HTR-8/SVneo (cell line): Measurements from ENCODE around the gene C2orf76.

Source experiments
- DNase-seq: peaks from one replicate; pipeline ENCODE4 v3.0.0; 2011; ENCODE audit warnings: low spot score, mixed read lengths; ENCODE audit not compliant: insufficient read length
- FAIRE-seq: peaks from 2 replicates; lab custom pipeline; 2011; peaks lifted over from hg19 to GRCh38; lab: Jason Lieb, UNC

The C2orf76 gene

DNA sequence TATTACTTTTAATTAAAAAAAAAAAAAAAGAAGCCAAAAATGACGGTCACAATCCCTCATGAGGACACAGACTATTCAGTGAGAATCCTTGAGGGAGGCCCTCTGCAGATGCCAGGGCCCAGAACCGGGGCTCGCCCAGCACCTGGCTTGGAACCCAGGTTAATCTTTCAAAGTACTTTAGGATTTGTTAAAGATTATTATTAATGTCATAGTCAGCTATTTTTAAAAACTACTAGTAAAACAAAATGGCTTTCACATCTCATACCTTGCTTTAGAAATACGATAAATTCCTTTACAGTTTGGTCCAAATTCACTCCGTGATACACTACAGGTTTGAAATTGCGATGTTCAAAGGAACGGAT, 27.1 kb downstream of the C2orf76 start:
- FAIRE-seq (no peak), DNase-seq (no peak)

- FAIRE-seq: no peak
- no peak for DNase-seq
Measured at GRCh38 chr2:119338826-119339561, 27.6 kb downstream of the C2orf76 start.

DNA sequence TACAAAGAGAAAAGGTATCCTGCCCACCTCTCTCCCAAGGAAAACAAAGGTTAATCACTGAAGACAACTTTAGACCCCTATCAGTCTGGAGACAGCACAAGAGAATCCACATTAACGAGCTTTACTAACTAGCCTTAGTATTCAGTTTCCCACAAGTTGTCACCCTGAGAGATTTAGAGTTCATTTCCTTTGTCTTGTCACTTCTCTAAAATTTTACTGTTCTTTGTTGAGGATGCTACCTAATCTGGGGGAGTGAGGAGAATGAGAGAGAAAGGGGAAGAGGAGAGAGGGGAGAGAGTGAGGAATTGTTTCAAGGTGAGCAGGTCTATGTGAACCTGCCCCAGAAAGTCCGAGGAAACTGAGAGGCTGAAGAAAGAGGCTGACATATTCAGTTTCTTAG, 28.4 kb downstream of the C2orf76 start:
- no peak for DNase-seq
- no peak for FAIRE-seq

GRCh38 chr2:119337749-119338148, 28.9 kb downstream of the C2orf76 start:
- FAIRE-seq: no peak

GRCh38 chr2:119333833-119334232, 32.8 kb downstream of the C2orf76 start:
- DNase-seq (no peak), FAIRE-seq (no peak)

More at GRCh38 chr2:119337749-119338148, 28.9 kb downstream of the C2orf76 start:
- no peak for DNase-seq

DNA sequence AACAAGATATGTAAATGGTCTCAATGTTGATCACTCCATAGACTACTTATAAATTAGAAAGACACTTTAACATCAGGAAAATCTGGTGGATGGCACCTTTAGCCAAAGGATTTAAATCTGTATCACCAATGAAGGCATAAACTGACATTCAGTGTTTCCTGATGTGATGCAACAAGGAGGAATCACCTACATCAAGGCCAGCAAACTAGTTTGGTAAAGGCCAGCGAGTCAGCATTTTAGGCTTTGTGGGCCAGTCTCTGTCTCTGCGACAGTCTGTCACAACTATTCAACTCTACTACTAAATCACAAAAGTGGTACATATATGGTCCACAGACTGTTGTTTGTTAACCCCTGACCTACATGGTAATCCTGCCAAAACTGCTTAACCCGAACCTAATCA, 33.3 kb downstream of the C2orf76 start:
- DNase-seq (no peak), FAIRE-seq (no peak)

DNA sequence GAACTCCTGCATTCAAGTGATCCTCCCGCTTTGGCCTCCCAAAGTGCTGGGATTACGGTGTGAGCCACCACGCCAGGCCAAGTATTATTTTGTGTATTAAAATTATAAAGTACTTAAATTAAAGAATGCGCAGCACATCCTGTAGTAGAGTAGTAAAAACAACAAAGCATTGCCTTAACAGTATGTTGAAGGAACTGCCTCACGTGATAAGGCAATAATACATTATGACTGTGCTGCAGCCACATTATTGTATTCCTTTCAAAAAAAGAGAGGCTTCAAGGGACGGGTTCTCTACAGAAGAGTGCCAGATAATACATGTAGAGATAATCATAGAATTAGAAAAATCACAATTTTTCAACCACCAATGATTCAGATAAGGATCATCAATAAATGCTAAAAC, 33.7 kb downstream of the C2orf76 start:
- FAIRE-seq (no peak), DNase-seq (no peak)

DNA sequence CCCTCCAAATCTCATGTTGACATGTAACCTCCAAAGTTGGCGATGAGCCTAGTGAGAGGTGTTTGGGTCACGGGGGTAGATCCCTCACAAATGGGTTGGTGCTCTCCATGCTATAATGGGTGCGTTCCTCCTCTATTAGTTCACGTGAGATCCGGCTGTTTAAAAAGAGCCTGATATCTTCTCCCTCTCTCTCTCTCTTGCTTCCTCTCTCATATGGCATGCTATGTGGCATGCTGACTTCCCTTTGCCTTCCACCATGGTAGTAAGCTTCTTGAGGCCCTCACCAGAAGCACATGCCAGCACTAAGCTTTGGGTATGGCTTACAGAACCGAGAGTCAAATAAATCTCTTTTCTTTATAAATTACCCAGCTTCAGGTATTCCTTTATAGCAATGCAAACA, 39.2 kb downstream of the C2orf76 start:
- DNase-seq (no peak), FAIRE-seq (no peak)

- DNase-seq (no peak), FAIRE-seq (no peak)
Measured at GRCh38 chr2:119326938-119327337, 39.7 kb downstream of the C2orf76 start.

DNA sequence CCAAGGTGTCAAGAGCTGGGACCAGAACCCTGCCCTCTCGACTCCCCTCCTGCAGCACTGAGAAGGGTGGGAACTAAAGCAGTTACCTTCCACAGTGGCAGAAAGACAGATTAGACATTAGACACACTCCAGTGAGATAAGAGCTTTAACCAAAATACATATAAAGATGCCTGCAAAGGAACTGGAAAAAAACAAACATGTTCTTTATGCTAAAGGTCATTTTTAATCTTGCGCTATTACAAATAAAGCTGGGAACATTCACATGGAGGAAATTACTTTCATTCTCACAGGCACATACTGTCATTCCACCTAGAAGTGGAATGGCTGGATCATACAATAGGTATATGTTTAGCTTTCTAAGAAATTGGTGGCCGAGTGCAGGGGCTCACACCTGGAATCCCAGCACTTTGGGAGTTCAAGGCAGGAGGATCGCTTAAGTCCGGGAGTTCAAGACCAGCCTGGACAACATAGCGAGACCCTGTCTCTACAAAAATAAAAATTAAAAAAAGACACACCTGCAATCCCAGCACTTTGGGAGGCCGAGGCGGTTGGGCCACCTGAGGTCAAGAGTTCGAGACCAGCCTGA, 41.9 kb downstream of the C2orf76 start:
- FAIRE-seq (no peak), DNase-seq (no peak)

DNA sequence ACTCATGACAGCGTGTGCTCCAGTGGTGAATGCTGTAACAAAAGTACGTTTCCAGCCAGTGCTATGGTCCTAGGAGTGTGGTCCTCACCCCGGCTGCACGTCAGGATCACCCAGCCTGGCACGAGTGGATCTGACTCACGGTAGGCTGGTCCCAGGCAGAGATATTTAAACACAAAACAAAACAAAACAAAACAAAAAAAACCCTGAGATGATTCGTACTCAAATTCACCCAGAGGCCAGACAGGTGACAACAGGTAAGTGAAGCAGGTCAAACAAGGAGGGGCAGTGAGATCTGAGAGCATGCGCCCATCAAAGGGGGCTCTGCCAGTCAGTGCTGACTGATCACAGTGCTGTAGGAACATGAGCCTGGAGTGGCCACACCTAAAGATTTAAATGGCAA, 43.2 kb downstream of the C2orf76 start:
- no peak for FAIRE-seq
- DNase-seq: no peak

DNA sequence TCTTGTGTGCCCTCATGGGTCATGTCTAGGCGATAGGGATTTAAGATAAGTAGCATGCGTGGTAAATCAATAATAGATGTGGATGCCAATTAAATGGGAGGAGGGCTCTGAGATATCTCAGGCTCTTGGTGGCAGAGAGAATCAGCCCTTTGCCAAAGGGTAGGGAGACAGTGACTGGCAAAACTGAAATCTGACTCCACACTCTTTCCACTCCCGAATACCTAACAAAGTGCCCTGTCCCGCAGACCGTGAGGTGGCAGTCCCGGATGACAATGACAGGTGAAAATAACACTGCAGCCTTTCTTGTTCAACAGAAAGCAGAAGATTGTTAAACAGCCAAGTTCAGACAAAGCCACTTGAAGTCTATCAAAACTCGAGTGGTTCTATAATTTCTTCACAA, 47.0 kb downstream of the C2orf76 start:
- DNase-seq (no peak), FAIRE-seq (no peak)

- FAIRE-seq: no peak
- DNase-seq: no peak
Measured at GRCh38 chr2:119317554-119317953, 49.1 kb downstream of the C2orf76 start.

- no peak for DNase-seq
- FAIRE-seq: no peak
Measured at GRCh38 chr2:119316066-119316465, 50.6 kb downstream of the C2orf76 start.

DNA sequence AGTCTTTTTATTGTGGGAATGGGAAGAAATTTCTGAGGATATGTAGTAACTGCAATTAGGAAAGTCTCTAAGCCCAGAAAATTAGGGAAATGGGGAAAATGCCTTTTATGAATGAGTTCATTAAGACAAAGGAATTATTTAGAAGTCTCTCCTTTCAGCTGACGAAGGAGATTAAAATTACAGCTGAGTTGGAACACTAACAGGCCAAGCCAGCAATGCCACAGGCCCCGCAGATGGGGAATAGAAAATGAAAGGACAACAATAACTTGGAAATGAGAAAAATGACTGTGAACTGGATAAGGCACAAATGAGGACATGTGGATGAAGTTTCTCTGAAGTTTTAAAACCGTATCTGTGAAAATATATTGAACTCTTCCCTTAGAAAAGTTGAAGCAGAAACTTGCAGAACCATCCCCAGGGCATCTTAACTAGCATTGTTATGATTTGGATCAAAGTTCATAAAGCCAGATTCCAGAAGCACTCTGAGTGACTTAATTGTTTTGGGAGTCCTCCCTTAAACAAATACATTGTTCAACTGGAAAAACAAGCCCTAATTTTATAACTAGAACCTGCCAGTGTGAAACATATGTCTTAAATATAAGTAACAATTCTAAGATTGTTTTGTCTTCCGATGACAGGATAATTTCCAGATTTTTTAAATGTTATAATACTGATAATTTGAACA, 51.3 kb downstream of the C2orf76 start:
- DNase-seq (no peak), FAIRE-seq (no peak)

DNA sequence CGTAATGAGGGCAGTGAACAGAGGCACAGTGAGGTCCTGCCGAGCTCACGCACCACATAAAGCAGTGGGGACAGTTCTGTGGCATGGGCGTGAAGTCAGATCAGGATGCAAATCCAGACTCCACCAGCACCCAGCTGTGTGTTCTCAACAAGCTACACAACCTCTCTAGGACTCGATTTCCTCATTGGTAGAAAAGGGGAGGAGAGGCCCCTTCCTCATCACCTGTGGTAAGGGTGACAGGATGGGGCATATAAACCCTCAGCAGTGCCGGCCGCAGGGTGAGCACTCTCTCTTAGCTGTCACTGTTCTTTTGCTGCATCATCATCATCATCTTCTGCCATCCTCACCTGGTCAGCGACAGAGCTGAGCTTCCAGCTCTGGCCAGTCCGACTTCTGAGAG, 54.8 kb downstream of the C2orf76 start:
- DNase-seq: no peak
- no peak for FAIRE-seq

DNA sequence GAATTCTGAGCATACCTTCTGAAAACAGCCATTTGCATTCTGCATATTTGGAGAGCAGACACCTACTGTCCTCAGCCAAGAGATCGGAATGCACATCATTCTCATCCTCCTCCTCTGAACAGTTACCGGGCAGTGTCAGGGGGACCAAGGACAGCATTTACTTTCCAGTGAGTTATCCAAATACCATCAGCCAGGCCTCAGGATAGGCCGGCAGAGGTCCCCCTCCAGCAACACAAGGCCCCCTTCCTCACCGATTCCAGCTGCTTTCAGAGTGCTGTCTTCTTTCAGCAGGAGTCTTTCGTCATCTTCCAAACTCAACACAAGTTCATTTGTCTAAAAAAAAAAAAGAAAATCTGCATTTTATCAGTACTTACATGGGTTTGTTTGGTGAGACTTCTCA, 55.3 kb downstream of the C2orf76 start:
- FAIRE-seq (no peak), DNase-seq (no peak)

- DNase-seq: no peak
- FAIRE-seq: no peak
Measured at GRCh38 chr2:119308793-119309330, 57.8 kb downstream of the C2orf76 start.

DNA sequence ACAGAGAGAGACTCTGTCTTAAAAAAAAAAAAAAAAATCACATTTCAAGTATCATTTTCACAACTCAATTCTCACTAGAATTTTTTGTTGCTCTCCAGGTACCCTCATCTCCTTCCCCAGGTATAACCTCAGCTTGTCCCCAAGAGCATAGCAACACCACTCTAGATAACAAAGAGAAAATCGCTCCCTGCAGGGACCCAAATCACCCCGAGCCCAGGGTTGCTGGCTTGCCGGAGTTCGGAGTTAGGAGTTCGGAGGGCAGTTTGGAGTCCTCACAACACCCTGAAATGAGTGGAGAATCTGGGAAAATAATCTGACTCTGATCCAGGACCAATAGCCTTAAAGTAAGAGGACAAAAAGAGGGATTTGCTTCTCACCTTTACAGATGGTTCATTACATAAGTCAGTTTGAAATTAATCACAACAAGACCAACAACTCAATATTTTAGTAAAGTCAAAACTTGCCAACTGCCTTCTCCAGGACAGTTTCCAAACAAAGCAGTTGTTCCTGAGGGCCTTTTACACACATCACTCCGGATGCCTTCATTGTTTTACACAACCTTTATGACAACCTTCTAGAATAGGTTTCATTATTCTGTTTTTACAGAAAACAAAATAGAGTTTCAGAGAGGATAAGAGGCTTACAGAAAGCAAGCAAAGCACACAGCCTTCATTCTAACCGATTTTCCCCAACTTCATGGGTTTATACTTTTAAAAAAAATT, 59.1 kb downstream of the C2orf76 start:
- FAIRE-seq (no peak), DNase-seq (no peak)

DNA sequence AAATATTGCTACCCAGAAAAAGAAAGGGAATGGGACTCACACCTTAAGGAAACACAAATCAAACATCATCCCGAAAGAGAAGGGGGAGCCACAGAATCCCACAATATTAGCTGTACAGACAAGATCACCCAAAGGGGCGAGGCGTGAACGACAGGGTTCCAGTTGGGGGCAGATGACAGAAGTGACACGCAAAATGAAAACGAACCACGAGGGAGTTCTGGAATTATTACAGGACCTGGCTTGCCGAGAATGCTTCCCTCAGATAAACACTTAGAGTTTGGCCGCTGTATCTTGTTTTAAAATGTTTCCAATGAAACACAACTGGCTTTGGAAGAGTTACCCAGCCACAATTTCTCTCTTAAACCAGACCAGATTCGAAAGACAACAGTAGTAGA, 60.4 kb downstream of the C2orf76 start:
- FAIRE-seq: no peak
- DNase-seq: no peak
